ENCODE measurements around the gene DISC1.

DISC1 gene

GRCh38 chr1:231674575-231674974 is 48.0 kb downstream of the DISC1 start:
- no peak for DNase-seq

DNA sequence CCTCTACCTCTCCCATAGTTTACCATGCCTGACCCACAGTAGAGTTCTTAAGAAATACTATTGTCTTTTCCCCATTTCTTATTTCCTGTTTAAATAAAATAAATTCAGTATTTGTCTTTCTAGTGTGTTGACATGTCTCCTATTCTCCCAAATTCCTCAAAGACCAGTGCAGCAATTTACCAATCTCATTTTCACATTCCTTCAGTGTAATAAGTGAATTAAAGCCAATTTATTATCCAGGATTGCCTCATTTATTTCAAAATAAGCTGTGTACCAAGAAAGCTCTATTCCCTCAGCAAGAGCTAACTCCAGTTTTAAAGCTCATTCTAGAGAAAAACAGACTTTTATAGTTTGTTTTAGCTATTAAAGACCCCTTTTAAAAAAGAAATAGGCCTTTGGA is 49.9 kb downstream of the DISC1 start:
- no peak for DNase-seq

DNA sequence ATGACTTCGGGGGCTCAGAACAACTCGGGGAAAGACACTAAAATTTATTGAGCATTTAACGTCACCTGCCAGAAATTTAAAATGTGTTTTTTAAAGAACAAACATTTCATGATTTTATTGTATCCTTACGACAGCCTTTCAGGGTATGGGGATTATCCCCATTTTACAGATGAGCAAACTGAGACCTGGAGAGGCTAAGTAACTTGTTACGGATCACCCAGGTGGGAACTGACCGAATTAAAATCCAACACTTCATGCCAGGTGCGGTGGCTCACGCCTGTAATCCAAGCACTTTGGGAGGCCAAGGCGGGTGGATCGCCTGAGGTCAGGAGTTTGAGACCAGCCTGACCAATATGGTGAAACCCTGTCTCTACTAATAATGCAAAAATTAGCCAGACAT is 50.9 kb downstream of the DISC1 start:
- no peak for DNase-seq

GRCh38 chr1:231678011-231678432 is 51.4 kb downstream of the DISC1 start:
- DNase-seq: peak; percentile 62

DNA sequence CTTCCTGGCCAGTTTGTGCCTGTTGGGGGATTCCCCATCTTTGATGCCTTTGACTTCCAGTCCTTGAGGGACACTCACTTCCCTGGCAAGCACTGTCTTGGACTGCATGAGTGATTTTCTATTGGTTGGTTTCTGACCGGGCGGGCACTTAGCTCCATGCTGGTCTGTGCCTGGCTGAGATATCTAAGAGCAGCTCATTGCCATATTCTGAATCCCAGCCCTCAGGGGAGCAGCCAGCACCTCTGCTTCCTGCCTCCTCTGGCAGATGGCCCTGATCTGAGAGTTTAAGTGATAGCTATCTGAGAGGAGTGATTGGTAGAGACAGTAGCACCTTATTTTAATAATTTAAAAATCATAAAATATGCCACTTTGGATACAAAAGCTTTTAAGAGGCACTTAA is 52.5 kb downstream of the DISC1 start:
- DNase-seq: peak; percentile 39

GRCh38 chr1:231681006-231681405 is 54.4 kb downstream of the DISC1 start:
- no peak for DNase-seq

DNA sequence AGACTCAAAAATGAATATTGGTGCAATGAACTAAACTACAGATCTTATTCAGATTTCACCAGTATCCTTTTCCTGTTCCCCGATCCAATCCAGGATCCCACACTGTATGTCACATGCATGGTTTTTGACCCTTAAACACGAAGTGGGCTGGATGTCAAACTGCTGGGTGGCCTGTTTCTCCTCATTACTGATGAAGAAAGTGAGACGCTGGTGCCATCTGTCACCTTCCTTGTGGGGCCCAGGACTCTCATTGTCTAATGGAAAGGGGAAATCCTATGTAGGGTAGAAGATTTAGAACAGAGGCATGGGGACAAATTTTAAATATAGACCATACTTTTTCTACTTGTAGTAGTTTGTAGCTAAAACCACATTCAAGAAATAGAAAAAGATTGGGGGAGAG is 56.2 kb downstream of the DISC1 start:
- DNase-seq: no peak

DNA sequence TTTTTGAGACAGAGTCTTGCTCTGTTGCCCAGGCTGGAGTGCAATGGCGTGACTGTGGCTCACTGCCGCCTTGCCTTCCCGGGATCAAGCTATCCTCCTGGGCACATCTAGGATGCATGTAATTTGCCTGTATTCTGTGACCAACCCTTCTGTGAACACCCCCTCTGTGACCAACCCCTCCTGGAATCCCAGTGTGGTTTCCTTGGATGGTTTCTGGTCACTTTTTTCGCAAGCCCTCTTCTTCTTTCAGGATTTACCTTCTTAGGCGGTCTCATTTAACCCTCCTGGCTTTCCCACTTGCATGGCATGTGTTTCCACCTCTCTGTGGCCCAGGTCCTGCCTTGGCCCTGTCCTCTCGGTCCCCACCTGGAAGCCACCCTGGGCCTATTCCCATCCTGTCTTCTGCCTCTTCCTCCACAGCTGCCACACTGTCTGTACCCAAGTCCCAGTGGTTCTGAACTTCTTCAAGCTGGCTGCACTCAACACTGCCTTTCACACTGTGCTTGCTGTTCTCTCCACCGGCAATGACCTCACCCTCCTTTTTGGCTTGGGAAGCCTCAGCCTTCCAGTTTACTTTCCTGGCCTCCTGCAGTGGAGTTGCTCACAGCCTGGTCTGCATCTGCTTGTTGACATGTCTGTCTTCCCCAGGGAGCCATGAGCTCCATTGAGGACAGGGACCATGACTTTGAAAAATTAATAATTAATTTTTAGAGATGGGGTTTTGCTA is 57.0 kb downstream of the DISC1 start:
- peak; percentile 6 for DNase-seq

- DNase-seq: no peak
Observed at GRCh38 chr1:231684356-231685244, 58.0 kb downstream of the DISC1 start.

- no peak for DNase-seq
Observed at GRCh38 chr1:231686384-231686783, 59.8 kb downstream of the DISC1 start.

- no peak for DNase-seq
Observed at GRCh38 chr1:231688989-231689388, 62.4 kb downstream of the DISC1 start.

DNA sequence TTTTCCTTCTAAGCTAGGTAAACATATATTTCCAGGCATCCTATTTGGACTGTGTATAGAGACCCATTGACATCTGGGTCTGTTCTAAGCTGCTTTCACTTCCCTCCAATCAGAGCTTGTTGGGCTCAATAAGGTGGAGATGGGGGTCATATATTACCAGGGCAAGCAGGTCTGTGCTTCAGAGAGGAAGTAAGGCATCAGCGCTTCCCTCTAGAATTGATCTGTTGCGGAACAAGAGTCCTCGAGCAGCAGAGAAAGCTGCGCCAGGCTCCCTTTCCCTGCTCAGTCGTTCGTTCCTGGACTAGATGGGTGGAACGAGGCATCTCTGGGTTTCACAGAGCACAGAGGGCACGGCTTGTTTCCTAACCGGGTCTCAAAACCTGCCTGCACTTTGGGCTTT is 63.5 kb downstream of the DISC1 start:
- no peak for DNase-seq

GRCh38 chr1:231691618-231692259 is 65.1 kb downstream of the DISC1 start:
- peak; percentile 55 for DNase-seq

- DNase-seq: no peak
Observed at GRCh38 chr1:231693361-231694074, 66.9 kb downstream of the DISC1 start.

DNA sequence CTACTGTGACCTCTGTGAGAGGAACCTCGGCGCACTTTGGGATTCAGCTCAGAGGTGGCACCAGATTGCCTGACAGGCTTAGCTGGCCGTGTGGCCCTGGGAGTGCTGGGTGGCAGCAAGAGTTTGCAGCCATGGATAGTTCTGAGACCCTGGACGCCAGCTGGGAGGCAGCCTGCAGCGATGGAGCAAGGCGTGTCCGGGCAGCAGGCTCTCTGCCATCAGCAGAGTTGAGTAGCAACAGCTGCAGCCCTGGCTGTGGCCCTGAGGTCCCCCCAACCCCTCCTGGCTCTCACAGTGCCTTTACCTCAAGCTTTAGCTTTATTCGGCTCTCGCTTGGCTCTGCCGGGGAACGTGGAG is 67.5 kb downstream of the DISC1 start:
- DNase-seq: no peak

DNA sequence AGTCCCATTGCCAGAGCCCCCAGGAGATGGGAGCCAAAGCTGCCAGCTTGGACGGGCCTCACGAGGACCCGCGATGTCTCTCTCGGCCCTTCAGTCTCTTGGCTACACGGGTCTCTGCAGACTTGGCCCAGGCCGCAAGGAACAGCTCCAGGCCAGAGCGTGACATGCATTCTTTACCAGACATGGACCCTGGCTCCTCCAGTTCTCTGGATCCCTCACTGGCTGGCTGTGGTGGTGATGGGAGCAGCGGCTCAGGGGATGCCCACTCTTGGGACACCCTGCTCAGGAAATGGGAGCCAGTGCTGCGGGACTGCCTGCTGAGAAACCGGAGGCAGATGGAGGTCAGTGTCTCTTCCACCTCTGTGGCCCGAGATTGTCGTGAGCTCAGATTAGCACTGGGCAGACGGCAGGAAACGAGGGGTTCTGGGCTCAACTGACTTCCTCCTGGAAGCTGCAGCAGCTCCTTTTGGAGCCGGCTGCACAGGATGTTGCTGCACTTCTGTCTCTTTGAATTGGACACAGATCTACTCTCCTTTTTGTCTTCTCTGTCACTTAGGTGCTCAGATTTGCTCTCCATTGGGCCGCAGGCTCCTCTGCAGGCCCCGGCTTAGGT is 68.0 kb downstream of the DISC1 start:
- DNase-seq: no peak

- no peak for DNase-seq
Observed at GRCh38 chr1:231695439-231696255, 69.1 kb downstream of the DISC1 start.

- no peak for DNase-seq
Observed at GRCh38 chr1:231699784-231700183, 73.2 kb downstream of the DISC1 start.

DNA sequence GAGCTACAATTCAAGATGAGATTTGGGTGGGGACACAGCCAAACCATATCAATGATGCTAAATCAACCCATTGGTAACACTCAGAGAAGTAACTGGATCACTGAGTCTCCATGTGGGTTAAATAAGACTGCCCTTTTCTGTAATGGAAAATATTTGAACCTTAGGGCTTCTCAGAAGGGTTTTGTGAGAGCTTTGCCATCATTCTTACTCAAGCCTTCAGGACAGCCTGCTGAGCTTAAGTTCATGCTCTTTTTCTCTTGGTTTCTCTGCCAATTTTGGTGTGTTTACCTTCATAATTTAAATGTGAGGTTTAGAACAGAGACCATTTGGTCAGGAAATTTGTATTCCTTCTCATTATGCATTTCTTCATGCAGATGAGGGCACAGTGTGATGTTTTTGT is 74.7 kb downstream of the DISC1 start:
- no peak for DNase-seq

DNA sequence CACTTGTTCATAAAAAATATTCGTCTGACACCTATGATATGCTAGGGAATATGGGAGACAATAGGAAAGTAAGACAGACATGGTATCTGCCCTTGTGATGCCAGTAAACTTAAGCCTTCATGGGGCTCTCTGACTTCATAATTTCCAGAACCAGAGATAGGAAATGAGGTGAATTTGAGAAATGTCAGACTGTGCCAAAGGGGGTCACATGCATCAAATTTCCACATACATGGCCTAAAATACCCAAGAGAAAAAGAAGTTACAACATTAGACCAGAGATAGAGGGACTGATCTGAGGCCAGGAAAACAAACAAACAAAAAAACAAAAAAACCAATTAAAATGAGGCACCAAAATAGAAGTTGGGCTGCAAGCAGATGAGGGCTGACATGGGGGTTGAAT is 75.7 kb downstream of the DISC1 start:
- DNase-seq: no peak

GRCh38 chr1:231702804-231703203 is 76.2 kb downstream of the DISC1 start:
- peak; percentile 88 for DNase-seq
